Measurements from ENCODE around the gene JPH3. TPM values are rescaled to one million over a fixed set of nuclear protein-coding genes. Genes with fewer than 3 reads are reported as not detected.
A peak's percentile ranks its signal among the peaks of the same experiment; 100 is the strongest.

The JPH3 gene
- total RNA-seq, 2 donors from 2014 or later: 37.0 to 39.1 TPM

- no peak overlapping the region for H3K9ac ChIP-seq (ENCODE audit: extremely low read depth, low read length, poor library complexity, severe bottlenecking)
- Mint-ChIP-seq H3K9me3 (peaks cover 6% of the 10 kb centered on the region), H3K27ac (no peak overlapping the region), H3K36me3 (ENCODE audit: low read depth) (no peaks in the 10 kb centered on the region), H3K4me1 (peaks cover 7% of the 10 kb centered on the region), H3K4me3 (no peak overlapping the region), H3K27me3 (ENCODE audit: insufficient read depth) (no peaks in the 10 kb centered on the region)
- no peaks in the 10 kb centered on the region for H3K36me3 ChIP-seq (ENCODE audit: control insufficient read depth, insufficient read depth, low read length)
- 91 to 95% methylated on average over 6 to 14 of the region's 14 CpGs for WGBS, 2 experiments (ENCODE audit: insufficient coverage in 1 of 2, insufficient read length in 1 of 2)
- no peaks in the 10 kb centered on the region for H3K27me3 ChIP-seq (ENCODE audit: control insufficient read depth, insufficient read depth, low read length, poor library complexity, severe bottlenecking)
- H3K4me3 ChIP-seq (ENCODE audit: low read length): no peak overlapping the region
- no peak for TF ChIP-seq CTCF (conservative IDR thresholded peaks at IDR 0.05)
- H3K4me1 ChIP-seq (ENCODE audit: control insufficient read depth, insufficient read depth, low read length): no peaks in the 10 kb centered on the region
- peaks cover 10% of the 10 kb centered on the region for H3K9me3 ChIP-seq (ENCODE audit: control insufficient read depth, low read length)
- H3K27ac ChIP-seq (ENCODE audit: low read depth, low read length): no peak overlapping the region
- no peak for DNase-seq
These were observed 32.1 kb downstream of the JPH3 start for GRCh38 chr16:87634411-87634810.

- Histone ChIP-seq H3K36me3 (ENCODE audit: control insufficient read depth, insufficient read depth, low read length) (no peaks in the 10 kb centered on the region), H3K4me1 (ENCODE audit: control insufficient read depth, insufficient read depth, low read length) (no peaks in the 10 kb centered on the region), H3K9ac (ENCODE audit: extremely low read depth, low read length, poor library complexity, severe bottlenecking) (no peak overlapping the region), H3K27ac (ENCODE audit: low read depth, low read length) (no peak overlapping the region), H3K9me3 (ENCODE audit: control insufficient read depth, low read length) (peaks cover 10% of the 10 kb centered on the region), H3K27me3 (ENCODE audit: control insufficient read depth, insufficient read depth, low read length, poor library complexity, severe bottlenecking) (no peaks in the 10 kb centered on the region), H3K4me3 (ENCODE audit: low read length) (no peak overlapping the region)
- peaks cover 7% of the 10 kb centered on the region for H3K4me1 Mint-ChIP-seq
- no peak overlapping the region for H3K4me3 Mint-ChIP-seq
- WGBS, 2 experiments (ENCODE audit: insufficient coverage in 1 of 2, insufficient read length in 1 of 2): 37 to 44% methylated on average over 8 to 23 of the region's 23 CpGs
- no peaks in the 10 kb centered on the region for H3K27me3 Mint-ChIP-seq (ENCODE audit: insufficient read depth)
- peak; percentile 70 for TF ChIP-seq CTCF (conservative IDR thresholded peaks at IDR 0.05)
- H3K36me3 Mint-ChIP-seq (ENCODE audit: low read depth): no peaks in the 10 kb centered on the region
- H3K27ac Mint-ChIP-seq: no peak overlapping the region
- peak; percentile 87 for DNase-seq
- H3K9me3 Mint-ChIP-seq: peaks cover 4% of the 10 kb centered on the region
These were observed 33.3 kb downstream of the JPH3 start for GRCh38 chr16:87635541-87636049.

GRCh38 chr16:87636050-87636684 lies 33.9 kb downstream of the JPH3 start:
- Histone ChIP-seq H3K4me3 (ENCODE audit: low read length) (no peak overlapping the region), H3K9me3 (ENCODE audit: control insufficient read depth, low read length) (peaks cover 4% of the 10 kb centered on the region), H3K9ac (ENCODE audit: extremely low read depth, low read length, poor library complexity, severe bottlenecking) (no peak overlapping the region), H3K27ac (ENCODE audit: low read depth, low read length) (no peak overlapping the region), H3K27me3 (ENCODE audit: control insufficient read depth, insufficient read depth, low read length, poor library complexity, severe bottlenecking) (no peaks in the 10 kb centered on the region), H3K36me3 (ENCODE audit: control insufficient read depth, insufficient read depth, low read length) (no peaks in the 10 kb centered on the region), H3K4me1 (ENCODE audit: control insufficient read depth, insufficient read depth, low read length) (no peaks in the 10 kb centered on the region)
- H3K4me3 Mint-ChIP-seq: no peak overlapping the region
- H3K9me3 Mint-ChIP-seq: peaks cover 4% of the 10 kb centered on the region
- no peaks in the 10 kb centered on the region for H3K36me3 Mint-ChIP-seq (ENCODE audit: low read depth)
- peaks cover 7% of the 10 kb centered on the region for H3K4me1 Mint-ChIP-seq
- WGBS, 2 experiments (ENCODE audit: insufficient coverage in 1 of 2, insufficient read length in 1 of 2): 22 to 35% methylated on average over 19 to 31 of the region's 31 CpGs
- TF ChIP-seq CTCF (conservative IDR thresholded peaks at IDR 0.05): peak; percentile 86
- H3K27ac Mint-ChIP-seq: no peak overlapping the region
- H3K27me3 Mint-ChIP-seq (ENCODE audit: insufficient read depth): no peaks in the 10 kb centered on the region
- peak; percentile 94 for DNase-seq

All from endodermal cell (in vitro differentiated cells).